Sigmoid colon (tissue), 4 donors: Measurements from ENCODE around the gene PARP8.

ENCODE experiments used
- POLR2AphosphoS5 ChIP-seq, 4 donors: sonication (generic); formaldehyde crosslinking; IDR thresholded peaks; one replicate each; pipeline ENCODE4 v1.6.1; 2017; ENCODE audit warnings: antibody characterized with exemption in 4 of 4
- TF ChIP-seq, protein P1 (sequence below), 4 experiments: fragments of 450-650 bp in 3 of 4; fragments of 200-600 bp in 1 of 4; IDR thresholded peaks; one replicate each; pipeline ENCODE4 v1.5.1; 2016 to 2019; ENCODE audit warnings: antibody characterized with exemption in 4 of 4, mild to moderate bottlenecking in 3 of 4, moderate library complexity in 2 of 4

DNA sequence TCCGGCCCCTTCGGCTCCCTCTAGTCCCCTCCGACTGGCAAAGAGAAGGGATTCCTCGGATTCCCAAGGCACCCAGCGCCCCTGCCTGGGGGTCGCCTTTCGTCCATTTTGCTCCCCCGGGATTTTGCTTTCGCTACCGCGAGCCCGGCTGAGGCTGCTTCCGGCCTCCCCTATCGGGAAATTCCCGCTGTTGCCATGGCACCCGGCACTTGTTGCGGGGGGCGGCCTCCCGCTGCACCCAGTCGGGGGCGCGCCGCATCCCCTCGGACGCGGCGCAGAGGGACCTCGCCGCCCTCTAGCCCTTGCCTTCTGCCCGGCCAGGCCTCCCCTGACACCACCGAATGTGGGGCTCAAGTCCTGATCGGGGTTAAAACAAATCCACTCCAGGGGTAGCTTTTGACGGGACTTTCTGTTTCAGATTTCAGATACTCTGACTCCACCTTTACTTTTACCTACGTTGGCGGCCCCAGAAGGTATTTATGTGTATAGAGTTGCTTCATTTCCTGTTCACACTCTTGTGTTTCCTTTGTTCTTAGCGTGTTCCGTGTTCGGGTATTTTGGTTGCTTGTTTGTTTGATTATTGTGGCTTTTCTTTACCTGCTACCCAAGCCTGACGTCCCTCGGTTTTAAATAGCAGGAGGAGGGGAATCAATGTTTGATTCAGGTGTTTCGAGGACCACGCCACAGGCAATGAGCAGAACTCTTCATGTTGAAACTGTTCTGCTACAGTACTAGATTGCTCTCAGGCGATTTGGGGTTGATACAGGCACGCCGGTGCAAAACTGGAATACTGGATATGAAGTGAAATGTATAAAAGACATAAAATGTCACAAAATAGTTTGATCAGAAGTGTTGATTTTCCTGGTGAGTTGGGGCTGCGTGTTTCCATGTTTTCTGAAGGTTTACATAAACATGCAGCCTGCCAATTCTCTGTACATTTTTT is 1.5 kb downstream of the PARP8 start:
- TF ChIP-seq, protein P1, sequence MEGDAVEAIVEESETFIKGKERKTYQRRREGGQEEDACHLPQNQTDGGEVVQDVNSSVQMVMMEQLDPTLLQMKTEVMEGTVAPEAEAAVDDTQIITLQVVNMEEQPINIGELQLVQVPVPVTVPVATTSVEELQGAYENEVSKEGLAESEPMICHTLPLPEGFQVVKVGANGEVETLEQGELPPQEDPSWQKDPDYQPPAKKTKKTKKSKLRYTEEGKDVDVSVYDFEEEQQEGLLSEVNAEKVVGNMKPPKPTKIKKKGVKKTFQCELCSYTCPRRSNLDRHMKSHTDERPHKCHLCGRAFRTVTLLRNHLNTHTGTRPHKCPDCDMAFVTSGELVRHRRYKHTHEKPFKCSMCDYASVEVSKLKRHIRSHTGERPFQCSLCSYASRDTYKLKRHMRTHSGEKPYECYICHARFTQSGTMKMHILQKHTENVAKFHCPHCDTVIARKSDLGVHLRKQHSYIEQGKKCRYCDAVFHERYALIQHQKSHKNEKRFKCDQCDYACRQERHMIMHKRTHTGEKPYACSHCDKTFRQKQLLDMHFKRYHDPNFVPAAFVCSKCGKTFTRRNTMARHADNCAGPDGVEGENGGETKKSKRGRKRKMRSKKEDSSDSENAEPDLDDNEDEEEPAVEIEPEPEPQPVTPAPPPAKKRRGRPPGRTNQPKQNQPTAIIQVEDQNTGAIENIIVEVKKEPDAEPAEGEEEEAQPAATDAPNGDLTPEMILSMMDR (IDR thresholded peaks at IDR 0.05): no peak
- TF ChIP-seq POLR2AphosphoS5 (IDR thresholded peaks at IDR 0.05): peak in 1 of 4 donors; percentile 14
